Gastroesophageal sphincter (tissue), 3 donors: Measurements from ENCODE around the gene THAP8.

Experiments
- CTCF ChIP-seq, 4 experiments: fragments of 200-600 bp in 2 of 4; fragments of 450-650 bp in 2 of 4; sonication (generic) in 1 of 4; IDR thresholded peaks; one replicate each; pipeline ENCODE4 v1.5.1; 2017 to 2019; ENCODE audit warnings: antibody characterized with exemption in 4 of 4, mild to moderate bottlenecking in 2 of 4, moderate library complexity in 2 of 4
- EP300 ChIP-seq: sonication (generic); formaldehyde crosslinking; IDR thresholded peaks from one replicate; pipeline ENCODE4 v1.6.1; 2017; ENCODE audit warnings: antibody characterized with exemption, mild to moderate bottlenecking
- POLR2A ChIP-seq, 2 donors: fragments of 450-650 bp; IDR thresholded peaks; one replicate each; pipeline ENCODE4 v1.6.1; 2017; ENCODE audit warnings: antibody characterized with exemption in 2 of 2, mild to moderate bottlenecking in 2 of 2, moderate library complexity in 1 of 2
- POLR2AphosphoS5 ChIP-seq: sonication (generic); formaldehyde crosslinking; IDR thresholded peaks from one replicate; pipeline ENCODE4 v1.6.1; 2017; ENCODE audit warnings: antibody characterized with exemption

- TF ChIP-seq CTCF (IDR thresholded peaks at IDR 0.05) (no peak), POLR2AphosphoS5 (no peak), POLR2A (IDR thresholded peaks at IDR 0.05) (no peak), EP300 (no peak)
These were observed 27.8 kb downstream of the THAP8 start for GRCh38 chr19:36026091-36026876.
